ENCODE results near the gene HUS1B. TPM values are rescaled to one million over a fixed set of nuclear protein-coding genes. Genes with fewer than 3 reads are reported as not detected.
A peak's percentile ranks its signal among the peaks of the same experiment; 100 is the strongest.

Gene HUS1B
- total RNA-seq, 1 donor from 2014 or later = 0.67 TPM

- peaks cover 5% of the 10 kb centered on the region for H3K9me3 Mint-ChIP-seq (ENCODE audit: low read depth)
- H3K27ac Mint-ChIP-seq = no peak overlapping the region
- H3K27me3 Mint-ChIP-seq = no peaks in the 10 kb centered on the region
- H3K4me3 Mint-ChIP-seq (ENCODE audit: low read depth) = no peak overlapping the region
- TF ChIP-seq CTCF (IDR thresholded peaks at IDR 0.05; ENCODE audit: unreplicated experiment) = no peak
- H3K36me3 Mint-ChIP-seq (ENCODE audit: insufficient read depth) = peaks cover 2% of the 10 kb centered on the region
- no peaks in the 10 kb centered on the region for H3K4me1 Mint-ChIP-seq (ENCODE audit: low read depth)
- DNase-seq (ENCODE audit: low spot score, unreplicated experiment) = no peak
These were observed 6.8 kb downstream of the HUS1B start for GRCh38 chr6:650098-650497.

GRCh38 chr6:642805-643204 is 14.1 kb downstream of the HUS1B start:
- H3K4me1 Mint-ChIP-seq (ENCODE audit: low read depth) = no peaks in the 10 kb centered on the region
- no peaks in the 10 kb centered on the region for H3K27me3 Mint-ChIP-seq
- no peak for TF ChIP-seq CTCF (IDR thresholded peaks at IDR 0.05; ENCODE audit: unreplicated experiment)
- peaks cover 8% of the 10 kb centered on the region for H3K36me3 Mint-ChIP-seq (ENCODE audit: insufficient read depth)
- no peak overlapping the region for H3K4me3 Mint-ChIP-seq (ENCODE audit: low read depth)
- H3K27ac Mint-ChIP-seq = no peak overlapping the region
- no peak for DNase-seq (ENCODE audit: low spot score, unreplicated experiment)
- peaks cover 11% of the 10 kb centered on the region for H3K9me3 Mint-ChIP-seq (ENCODE audit: low read depth)

- no peaks in the 10 kb centered on the region for H3K27me3 Mint-ChIP-seq
- TF ChIP-seq CTCF (IDR thresholded peaks at IDR 0.05; ENCODE audit: unreplicated experiment) = no peak
- H3K9me3 Mint-ChIP-seq (ENCODE audit: low read depth) = peaks cover 11% of the 10 kb centered on the region
- no peaks in the 10 kb centered on the region for H3K4me1 Mint-ChIP-seq (ENCODE audit: low read depth)
- H3K36me3 Mint-ChIP-seq (ENCODE audit: insufficient read depth) = peaks cover 14% of the 10 kb centered on the region
- H3K4me3 Mint-ChIP-seq (ENCODE audit: low read depth) = no peak overlapping the region
- peak overlapping the region; percentile 9 for H3K27ac Mint-ChIP-seq
- DNase-seq (ENCODE audit: low spot score, unreplicated experiment) = no peak
These were observed 15.5 kb downstream of the HUS1B start for GRCh38 chr6:641225-641985.

- Mint-ChIP-seq H3K9me3 (ENCODE audit: low read depth) (peaks cover 3% of the 10 kb centered on the region), H3K27ac (peak overlapping the region; percentile 45), H3K36me3 (ENCODE audit: insufficient read depth) (peaks cover 13% of the 10 kb centered on the region), H3K27me3 (no peaks in the 10 kb centered on the region), H3K4me1 (ENCODE audit: low read depth) (no peaks in the 10 kb centered on the region), H3K4me3 (ENCODE audit: low read depth) (no peak overlapping the region)
- TF ChIP-seq CTCF (IDR thresholded peaks at IDR 0.05; ENCODE audit: unreplicated experiment) = no peak
- no peak for DNase-seq (ENCODE audit: low spot score, unreplicated experiment)
These were observed 20.4 kb downstream of the HUS1B start for GRCh38 chr6:636488-636887.

- Mint-ChIP-seq H3K27me3 (no peaks in the 10 kb centered on the region), H3K4me1 (ENCODE audit: low read depth) (no peaks in the 10 kb centered on the region), H3K36me3 (ENCODE audit: insufficient read depth) (peaks cover 11% of the 10 kb centered on the region), H3K27ac (no peak overlapping the region), H3K4me3 (ENCODE audit: low read depth) (no peak overlapping the region), H3K9me3 (ENCODE audit: low read depth) (no peaks in the 10 kb centered on the region)
- no peak for TF ChIP-seq CTCF (IDR thresholded peaks at IDR 0.05; ENCODE audit: unreplicated experiment)
- DNase-seq (ENCODE audit: low spot score, unreplicated experiment) = no peak
These were observed 21.7 kb downstream of the HUS1B start for GRCh38 chr6:635233-635632.

Measured in progenitor cell of endocrine pancreas (in vitro differentiated cells).